Measurements from ENCODE around the gene PTBP2. TPM values are rescaled to one million over a fixed set of nuclear protein-coding genes. Genes with fewer than 3 reads are reported as not detected.

The PTBP2 gene
- total and polyA plus RNA-seq, 2 donors (not counting 1 experiment from before 2014, with no cell fraction given), result 18.7 to 33.6 TPM

- WGBS (ENCODE audit: insufficient coverage), result 90% methylated on average over 2 of the region's 6 CpGs
- Histone ChIP-seq H3K9me3 (ENCODE audit: control extremely low read depth in 1 of 3, control insufficient read depth in 2 of 3, insufficient read depth in 1 of 3, low read length in 2 of 3) (no peaks in the 10 kb centered on the region), H3K4me3 (ENCODE audit: control extremely low read depth in 1 of 5, extremely low read depth in 1 of 5, insufficient read depth in 1 of 5, low read depth in 2 of 5, low read length in 4 of 5) (no peak overlapping the region), H3K4me1 (ENCODE audit: control insufficient read depth in 2 of 2, insufficient read depth in 2 of 2, low read length in 2 of 2) (no peaks in the 10 kb centered on the region), H4K20me1 (ENCODE audit: control insufficient read depth, insufficient read depth, low read length, poor library complexity, severe bottlenecking) (no peaks in the 10 kb centered on the region), H3K9ac (ENCODE audit: low read length) (no peak overlapping the region), H3K36me3 (replicated peaks in 1 of 2; ENCODE audit: control extremely low read depth in 1 of 2, control insufficient read depth in 1 of 2, extremely low read depth in 1 of 2, insufficient read depth in 2 of 2, low read length in 1 of 2) (no peaks in the 10 kb centered on the region), H3K4me2 (replicated peaks; ENCODE audit: low read depth, low read length, poor library complexity, severe bottlenecking) (no peak overlapping the region), H3K79me2 (ENCODE audit: control insufficient read depth, insufficient read depth, low read length) (no peaks in the 10 kb centered on the region), H2AFZ (ENCODE audit: insufficient read depth, low read depth, low read length, poor library complexity, severe bottlenecking) (no peak overlapping the region), H3K27ac (ENCODE audit: low read length in 2 of 2) (no peak overlapping the region), H3K27me3 (replicated peaks in 1 of 4; ENCODE audit: control extremely low read depth in 1 of 4, control insufficient read depth in 3 of 4, insufficient read depth in 4 of 4, low read length in 3 of 4) (no peaks in the 10 kb centered on the region)
- TF ChIP-seq CTCF (IDR thresholded peaks at IDR 0.05) (no peak), EZH2 (IDR thresholded peaks at IDR 0.05; ENCODE audit: borderline replicate concordance, insufficient read depth, low read depth, low read length, poor library complexity, severe bottlenecking) (no peak)
- no peaks in the 10 kb centered on the region for H3K4me1 Mint-ChIP-seq
- H3K9me3 Mint-ChIP-seq (ENCODE audit: insufficient read depth), result no peaks in the 10 kb centered on the region
- H3K27me3 Mint-ChIP-seq, result peaks cover 4% of the 10 kb centered on the region
- no peak overlapping the region for H3K27ac Mint-ChIP-seq
- DNase-seq (no peak), ATAC-seq (ENCODE audit: low read depth) (no peak)
- intact Hi-C loops (cut with micrococcal nuclease), result no loop called here
- no peak overlapping the region for H3K4me3 Mint-ChIP-seq
- POLR2A ChIA-PET, result no interaction called here
- CTCF ChIA-PET, result no interaction called here
Measured at GRCh38 chr1:96682056-96682455, 39.5 kb upstream of the PTBP2 start.

- Histone ChIP-seq H3K79me2 (ENCODE audit: control insufficient read depth, insufficient read depth, low read length) (no peaks in the 10 kb centered on the region), H3K4me1 (ENCODE audit: control insufficient read depth in 2 of 2, insufficient read depth in 2 of 2, low read length in 2 of 2) (no peaks in the 10 kb centered on the region), H3K9ac (ENCODE audit: low read length) (no peak overlapping the region), H3K9me3 (ENCODE audit: control extremely low read depth in 1 of 3, control insufficient read depth in 2 of 3, insufficient read depth in 1 of 3, low read length in 2 of 3) (no peaks in the 10 kb centered on the region), H3K27me3 (replicated peaks in 1 of 4; ENCODE audit: control extremely low read depth in 1 of 4, control insufficient read depth in 3 of 4, insufficient read depth in 4 of 4, low read length in 3 of 4) (no peaks in the 10 kb centered on the region), H4K20me1 (ENCODE audit: control insufficient read depth, insufficient read depth, low read length, poor library complexity, severe bottlenecking) (no peaks in the 10 kb centered on the region), H3K27ac (ENCODE audit: low read length in 2 of 2) (no peak overlapping the region), H3K36me3 (replicated peaks in 1 of 2; ENCODE audit: control extremely low read depth in 1 of 2, control insufficient read depth in 1 of 2, extremely low read depth in 1 of 2, insufficient read depth in 2 of 2, low read length in 1 of 2) (no peaks in the 10 kb centered on the region), H3K4me2 (replicated peaks; ENCODE audit: low read depth, low read length, poor library complexity, severe bottlenecking) (no peak overlapping the region), H2AFZ (ENCODE audit: insufficient read depth, low read depth, low read length, poor library complexity, severe bottlenecking) (no peak overlapping the region), H3K4me3 (ENCODE audit: control extremely low read depth in 1 of 5, extremely low read depth in 1 of 5, insufficient read depth in 1 of 5, low read depth in 2 of 5, low read length in 4 of 5) (no peak overlapping the region)
- Mint-ChIP-seq H3K9me3 (ENCODE audit: insufficient read depth) (no peaks in the 10 kb centered on the region), H3K4me3 (no peak overlapping the region), H3K4me1 (no peaks in the 10 kb centered on the region), H3K27ac (no peak overlapping the region), H3K27me3 (peaks cover 8% of the 10 kb centered on the region)
- DNase-seq, result no peak
- ChIA-PET CTCF (no interaction called here), POLR2A (no interaction called here)
- WGBS (ENCODE audit: insufficient coverage), result no CpG with 5 or more reads among the region's 2 CpGs
- no peak for ATAC-seq (ENCODE audit: low read depth)
- TF ChIP-seq EZH2 (IDR thresholded peaks at IDR 0.05; ENCODE audit: borderline replicate concordance, insufficient read depth, low read depth, low read length, poor library complexity, severe bottlenecking), result no peak
- no peak for TF ChIP-seq CTCF (IDR thresholded peaks at IDR 0.05)
- intact Hi-C loops (cut with micrococcal nuclease), result no loop called here
Measured at GRCh38 chr1:96683931-96684330, 37.7 kb upstream of the PTBP2 start.

Data from B cell (primary cell).